NCI-H2029 treated with DMSO at 0.1 percent for 48 hours (cell line): Measurements from ENCODE around the gene HS3ST3A1.
"Not testable (repeated sequence)": the region's sequence is repeated elsewhere in the genome, so short reads cannot be mapped to it uniquely, and the experiment has no call there.

ENCODE experiments used
- DNase-seq: peaks from one replicate; lab custom pipeline; 2025; lab: John Stamatoyannopoulos, UW

HS3ST3A1 gene

DNA sequence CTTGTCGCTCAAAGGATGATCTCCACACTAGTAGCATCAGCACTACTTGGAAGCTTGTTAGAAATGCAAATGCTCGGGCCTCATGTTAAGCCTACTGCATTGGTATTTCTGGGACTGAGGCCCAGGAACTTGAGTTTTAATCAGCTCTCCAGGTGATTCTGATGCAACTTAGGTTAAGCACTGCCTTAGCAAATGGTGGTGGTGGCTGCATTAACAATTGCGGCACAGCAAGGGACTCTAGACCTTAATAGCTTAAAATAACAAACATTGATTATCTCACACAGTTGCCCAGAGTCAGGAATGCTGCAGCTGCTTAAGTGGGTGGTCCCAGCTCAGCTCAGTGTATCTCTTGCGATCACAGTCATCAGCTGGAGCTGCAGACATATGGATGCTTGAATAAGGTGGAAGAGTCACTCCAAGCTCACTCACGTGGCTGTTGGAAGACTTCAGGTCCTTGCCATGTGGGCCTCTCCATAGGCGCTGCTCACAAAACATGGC is 25.8 kb downstream of the HS3ST3A1 start:
- no peak for DNase-seq

DNA sequence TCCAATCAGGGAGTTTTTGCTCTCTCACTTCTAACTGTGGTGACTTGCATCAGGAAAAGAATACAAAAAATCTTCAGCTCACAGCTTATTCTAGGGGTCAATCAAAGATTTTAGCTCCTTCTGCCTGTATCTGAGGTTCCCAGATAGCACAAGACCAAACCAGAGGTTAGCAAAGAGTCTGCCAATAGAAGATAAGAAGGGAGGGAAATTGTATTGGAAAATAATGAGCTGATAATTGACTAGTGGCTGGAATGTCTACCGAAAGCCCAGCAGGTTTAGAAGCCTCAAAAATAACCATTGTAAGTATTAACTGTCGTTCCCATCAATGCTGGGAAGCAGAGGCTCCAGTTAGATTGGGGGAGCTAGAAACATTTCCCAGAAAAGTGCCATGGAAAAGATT is 26.3 kb downstream of the HS3ST3A1 start:
- no peak for DNase-seq

DNA sequence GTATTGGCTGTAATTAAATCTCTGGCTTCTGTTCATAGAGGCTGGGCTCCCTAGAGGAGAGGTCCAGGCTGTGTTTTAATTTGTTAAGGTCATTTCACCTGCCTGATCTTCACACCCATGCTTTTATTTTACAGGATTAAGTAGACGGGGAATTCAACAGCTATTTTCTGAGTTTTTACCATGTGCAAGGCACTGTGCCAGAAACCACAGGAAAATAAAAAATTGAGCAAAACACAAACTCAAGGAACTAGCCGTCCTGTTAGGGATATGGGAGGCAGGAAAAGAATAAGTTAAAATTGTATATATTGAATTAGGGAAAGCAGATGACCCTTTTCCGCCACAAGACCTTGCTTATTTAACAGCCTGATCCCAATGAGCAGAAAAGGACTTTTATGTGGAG is 29.1 kb downstream of the HS3ST3A1 start:
- DNase-seq: no peak

DNA sequence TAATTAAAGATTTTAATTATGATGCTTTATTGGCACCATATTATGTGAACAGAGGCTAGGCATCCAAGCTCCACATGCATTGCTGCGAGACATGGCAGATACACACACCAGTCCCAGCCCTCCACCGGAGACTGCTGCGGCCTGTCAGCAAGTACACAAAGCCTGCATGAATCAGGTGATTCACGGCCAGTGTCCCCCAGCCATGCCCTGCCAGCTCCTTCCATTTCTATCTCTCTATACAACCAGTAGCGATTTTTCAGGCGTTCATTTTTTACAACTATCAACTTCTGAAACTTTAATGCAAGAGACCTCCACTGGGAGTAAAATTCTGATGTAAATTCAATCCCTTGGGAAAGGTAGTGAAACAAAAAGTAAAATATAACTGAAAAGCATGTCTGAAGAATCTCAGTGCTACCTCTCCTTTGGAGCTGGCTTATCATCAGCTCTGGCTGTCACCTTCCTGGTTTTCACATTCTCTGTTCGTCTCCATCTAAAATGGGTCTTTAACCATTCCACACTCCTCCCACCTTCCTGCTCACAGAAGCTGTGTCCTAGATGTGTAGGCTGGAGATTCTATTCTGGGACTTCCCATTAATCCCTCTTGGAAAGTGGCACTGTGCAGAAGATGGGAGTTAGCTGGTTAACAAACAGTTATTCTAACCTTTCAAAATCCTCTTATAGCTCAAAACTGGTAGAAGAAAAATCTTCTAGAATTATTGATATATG is 32.2 kb downstream of the HS3ST3A1 start:
- no peak for DNase-seq

GRCh38 chr17:13568582-13569397 is 32.9 kb downstream of the HS3ST3A1 start:
- no peak for DNase-seq

- DNase-seq: no peak
Observed at GRCh38 chr17:13563866-13564265, 37.9 kb downstream of the HS3ST3A1 start.

- DNase-seq: no peak
Observed at GRCh38 chr17:13562271-13562800, 39.4 kb downstream of the HS3ST3A1 start.

GRCh38 chr17:13561606-13562270 is 40.0 kb downstream of the HS3ST3A1 start:
- no peak for DNase-seq

DNA sequence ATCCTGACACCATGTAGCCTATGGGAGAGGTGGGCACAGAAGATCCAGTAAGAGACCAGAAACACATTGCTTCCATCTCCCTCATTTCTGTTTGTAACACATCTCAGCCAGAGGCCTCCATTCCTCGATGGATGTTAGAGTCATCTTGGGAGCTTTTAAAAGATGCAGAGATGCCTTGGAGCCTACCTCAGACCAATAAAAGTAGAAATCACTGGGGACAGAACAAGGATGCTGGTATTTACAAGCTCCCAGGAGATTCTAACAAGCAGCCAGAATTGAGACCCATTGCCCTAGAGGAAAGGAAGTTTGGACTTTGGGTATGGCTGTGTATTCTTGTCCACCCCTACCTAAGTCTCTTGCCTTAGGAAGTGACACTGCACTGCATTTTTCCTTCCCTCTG is 40.8 kb downstream of the HS3ST3A1 start:
- no peak for DNase-seq

DNA sequence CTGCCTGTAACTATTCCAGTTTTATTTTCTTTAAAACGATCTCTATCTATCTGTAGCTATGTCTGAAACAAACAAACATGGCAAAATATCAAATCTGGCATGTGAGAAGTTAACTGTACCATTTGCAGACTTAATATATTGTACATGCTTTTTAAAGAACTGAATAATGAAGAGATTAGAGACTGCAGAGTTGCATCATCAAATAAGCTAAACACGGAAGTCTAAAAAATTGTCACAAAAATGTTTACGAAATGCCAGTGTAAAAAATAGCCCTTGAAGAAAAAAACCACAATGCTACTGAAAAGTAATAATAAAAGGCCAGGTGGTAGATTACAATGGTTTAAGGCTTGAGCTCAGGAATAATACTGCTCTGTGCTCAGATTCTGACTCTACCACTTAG is 43.1 kb downstream of the HS3ST3A1 start:
- DNase-seq: no peak

- no peak for DNase-seq
Observed at GRCh38 chr17:13557077-13557476, 44.7 kb downstream of the HS3ST3A1 start.

DNA sequence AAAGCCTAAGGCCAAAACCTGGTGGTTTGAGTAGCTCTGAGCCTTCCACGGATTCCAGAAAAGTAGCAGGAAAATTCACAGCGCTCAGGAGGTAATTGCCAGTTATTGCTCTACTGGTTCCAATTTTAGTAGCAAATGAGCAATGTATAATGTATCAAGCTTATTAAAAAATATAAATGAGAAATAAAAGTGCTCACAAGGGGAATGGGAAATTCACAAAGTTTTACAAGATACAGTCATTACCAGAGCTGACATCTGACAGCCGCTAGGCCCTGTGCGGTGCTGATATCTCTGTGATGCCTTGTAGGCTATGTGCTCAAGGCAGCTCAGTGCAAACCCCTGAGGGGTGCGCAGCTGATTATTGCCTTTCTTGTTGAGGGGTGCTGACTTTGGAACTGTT is 47.5 kb downstream of the HS3ST3A1 start:
- no peak for DNase-seq

- DNase-seq: no peak
Observed at GRCh38 chr17:13550291-13550690, 51.4 kb downstream of the HS3ST3A1 start.

DNA sequence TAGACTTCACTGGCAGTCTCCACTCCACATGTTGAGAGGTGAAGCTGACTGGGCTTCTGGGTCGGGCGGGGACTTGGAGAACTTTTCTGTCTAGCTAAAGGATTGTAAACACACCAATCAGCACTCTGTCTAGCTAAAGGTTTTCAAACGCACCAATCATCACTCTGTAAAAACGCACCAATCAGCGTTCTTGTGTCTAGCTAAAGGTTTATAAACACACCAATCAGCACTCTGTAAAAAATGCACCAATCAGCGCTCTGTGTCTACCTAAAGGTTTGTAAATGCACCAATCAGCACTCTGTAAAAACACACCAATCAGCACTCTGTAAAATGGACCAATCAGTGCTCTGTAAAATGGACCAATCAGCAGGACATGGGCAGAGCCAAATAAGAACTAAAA is 53.2 kb downstream of the HS3ST3A1 start:
- not testable (repeated sequence) for DNase-seq

GRCh38 chr17:13546851-13547250 is 54.9 kb downstream of the HS3ST3A1 start:
- DNase-seq: no peak

DNA sequence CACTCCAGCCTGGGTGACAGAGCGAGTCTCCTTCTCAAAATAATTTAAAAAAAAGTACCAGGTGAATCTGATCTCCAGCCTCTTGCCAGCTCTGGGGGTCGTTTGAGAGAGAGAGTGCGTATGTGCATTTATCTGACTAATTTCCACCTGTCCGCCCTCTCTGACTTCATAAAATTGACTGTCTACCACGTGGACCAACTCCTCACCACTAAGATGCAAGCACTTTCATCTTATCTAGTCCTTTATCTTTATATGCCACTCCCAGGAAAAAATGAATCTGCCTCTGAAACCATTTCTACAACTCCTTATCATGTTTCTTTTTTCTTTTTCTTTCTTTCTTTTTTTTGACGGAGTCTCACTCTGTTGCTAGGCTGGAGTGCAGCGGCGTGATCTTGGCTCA is 55.8 kb downstream of the HS3ST3A1 start:
- DNase-seq: no peak

DNA sequence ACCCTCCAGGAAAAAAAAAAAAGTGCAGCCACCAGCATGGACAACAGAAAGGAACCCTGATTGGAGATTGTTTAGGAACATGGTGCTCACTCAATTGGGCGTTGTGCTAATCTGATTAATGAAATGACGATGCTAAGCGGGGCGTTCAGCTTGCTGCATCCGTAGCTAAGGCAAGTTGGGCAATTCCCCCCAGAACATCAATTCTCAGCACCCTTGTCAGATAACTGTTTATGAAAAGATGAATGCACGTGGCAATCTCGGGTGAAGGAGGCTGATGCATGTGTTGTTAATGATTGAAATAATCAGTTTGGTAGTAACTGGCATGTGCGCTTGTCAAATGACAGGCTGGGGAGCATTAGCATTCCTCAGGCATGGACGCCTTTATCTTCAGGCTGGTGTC is 57.0 kb downstream of the HS3ST3A1 start:
- DNase-seq: no peak

DNA sequence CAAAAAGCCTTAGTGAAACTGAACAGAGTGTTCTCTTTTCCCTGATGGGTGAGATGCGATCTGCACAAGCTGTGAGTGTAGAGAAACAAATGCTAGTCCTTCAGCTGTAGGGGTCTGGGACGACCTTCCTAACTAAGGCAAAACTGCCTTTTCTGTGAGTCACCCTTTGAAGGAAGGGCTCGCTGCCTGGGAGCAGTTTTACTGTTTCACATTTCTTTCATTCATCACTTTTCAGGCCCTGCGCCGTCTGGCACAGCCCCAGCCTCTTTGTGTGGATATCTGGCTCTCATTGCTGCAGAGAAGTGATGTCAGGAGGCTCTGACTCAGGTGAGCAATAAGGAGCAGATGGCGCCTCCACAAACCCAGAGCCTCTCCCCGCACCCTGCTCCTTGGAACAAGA is 57.4 kb downstream of the HS3ST3A1 start:
- DNase-seq: no peak

- no peak for DNase-seq
Observed at GRCh38 chr17:13542636-13543035, 59.1 kb downstream of the HS3ST3A1 start.

DNA sequence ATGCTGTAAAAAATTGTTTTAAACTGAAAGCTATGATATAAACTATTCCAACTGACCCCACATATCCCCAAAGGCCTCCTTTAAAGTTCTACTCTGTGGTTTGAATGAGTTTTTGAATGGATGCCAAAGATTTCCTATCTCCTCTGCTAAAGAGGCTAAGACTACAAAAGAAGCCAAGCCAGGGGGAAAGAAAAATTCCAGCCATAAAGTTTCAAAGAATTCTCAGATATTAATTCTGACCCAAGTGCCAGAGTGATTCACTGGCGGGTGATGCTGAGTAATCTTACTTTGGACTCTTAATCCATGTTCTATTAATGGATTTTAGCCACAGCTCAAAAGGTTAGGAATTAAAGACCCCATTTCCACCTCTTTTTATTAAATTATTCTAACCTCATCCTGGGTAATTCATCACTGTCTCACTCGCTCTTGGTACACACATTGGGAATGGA is 60.7 kb downstream of the HS3ST3A1 start:
- no peak for DNase-seq

GRCh38 chr17:13540546-13540945 is 61.2 kb downstream of the HS3ST3A1 start:
- DNase-seq: no peak

- no peak for DNase-seq
Observed at GRCh38 chr17:13539421-13539820, 62.3 kb downstream of the HS3ST3A1 start.
